Ureter (tissue), 1 donor: Measurements from ENCODE around the gene ANKRD60. TPM values are rescaled to one million over a fixed set of nuclear protein-coding genes. Genes with fewer than 3 reads are reported as not detected.

Experiments
- DNase-seq: peaks from one replicate; pipeline ENCODE4 v3.0.0-alpha.2; 2020; ENCODE audit warnings: low spot score
- total RNA-seq: library from RNA; stranded (reverse); gene quantifications from one replicate; pipeline ENCODE4 v1.2.4, GENCODE V29; 2023
- donor health status: DM: yes; HTN: yes; CAD: no.

ANKRD60 gene, protein sequence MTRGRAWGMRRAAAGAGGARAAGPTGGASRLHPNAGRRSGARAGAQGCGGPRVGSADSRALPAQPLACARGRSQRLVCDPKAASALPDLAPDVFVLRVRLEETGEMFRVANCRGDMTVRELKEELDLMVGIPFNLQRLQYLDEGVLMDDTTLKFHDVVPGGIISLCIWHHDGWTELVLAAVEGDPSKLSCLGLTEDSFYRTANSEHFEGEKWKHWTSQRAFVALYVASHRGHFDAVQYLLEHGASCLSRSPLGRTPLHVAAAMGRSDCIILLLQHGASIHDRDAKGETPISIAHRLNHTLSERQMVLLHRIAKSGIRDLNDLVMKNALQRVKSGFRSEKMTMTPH
- not detected for total RNA-seq

DNA sequence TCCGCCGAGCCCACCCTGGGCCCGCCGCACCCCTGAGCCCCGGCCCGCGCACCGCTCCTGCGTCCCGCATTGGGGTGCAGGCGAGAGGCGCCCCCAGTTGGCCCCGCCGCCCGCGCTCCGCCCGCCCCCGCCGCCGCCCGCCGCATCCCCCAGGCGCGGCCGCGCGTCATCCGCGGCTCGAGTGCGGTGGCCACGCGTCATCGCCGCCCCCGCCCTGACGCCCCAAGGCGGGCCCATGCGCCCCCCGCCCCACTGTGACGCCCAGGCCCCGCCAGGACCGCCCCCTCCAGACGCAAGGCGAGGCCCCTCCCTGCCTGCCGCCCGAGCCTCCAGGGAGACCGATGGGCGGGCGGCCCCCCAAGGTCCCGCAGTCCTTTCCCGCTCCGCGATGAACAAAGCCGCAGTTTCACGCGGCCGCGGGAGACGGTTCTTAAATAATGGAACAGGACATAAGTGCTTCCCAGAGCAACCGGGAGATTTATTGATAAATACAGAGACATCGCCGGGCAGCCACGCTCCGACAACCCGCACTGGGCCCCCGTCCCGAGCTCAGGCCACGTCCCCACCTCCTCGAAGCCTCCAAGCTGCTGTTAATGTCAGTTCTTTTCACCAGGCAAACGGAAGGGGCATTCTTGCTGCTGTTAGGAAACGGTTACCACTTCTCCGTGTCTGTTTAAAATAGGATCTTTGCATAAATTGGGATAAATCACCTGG, at the start of gene ANKRD60:
Gene ANKRD60, minus strand, starts transcription at position 170 of the 714 bp plus-strand sequence. Its CDS starts 0 bp downstream, at position 170.
- no peak for DNase-seq

DNA sequence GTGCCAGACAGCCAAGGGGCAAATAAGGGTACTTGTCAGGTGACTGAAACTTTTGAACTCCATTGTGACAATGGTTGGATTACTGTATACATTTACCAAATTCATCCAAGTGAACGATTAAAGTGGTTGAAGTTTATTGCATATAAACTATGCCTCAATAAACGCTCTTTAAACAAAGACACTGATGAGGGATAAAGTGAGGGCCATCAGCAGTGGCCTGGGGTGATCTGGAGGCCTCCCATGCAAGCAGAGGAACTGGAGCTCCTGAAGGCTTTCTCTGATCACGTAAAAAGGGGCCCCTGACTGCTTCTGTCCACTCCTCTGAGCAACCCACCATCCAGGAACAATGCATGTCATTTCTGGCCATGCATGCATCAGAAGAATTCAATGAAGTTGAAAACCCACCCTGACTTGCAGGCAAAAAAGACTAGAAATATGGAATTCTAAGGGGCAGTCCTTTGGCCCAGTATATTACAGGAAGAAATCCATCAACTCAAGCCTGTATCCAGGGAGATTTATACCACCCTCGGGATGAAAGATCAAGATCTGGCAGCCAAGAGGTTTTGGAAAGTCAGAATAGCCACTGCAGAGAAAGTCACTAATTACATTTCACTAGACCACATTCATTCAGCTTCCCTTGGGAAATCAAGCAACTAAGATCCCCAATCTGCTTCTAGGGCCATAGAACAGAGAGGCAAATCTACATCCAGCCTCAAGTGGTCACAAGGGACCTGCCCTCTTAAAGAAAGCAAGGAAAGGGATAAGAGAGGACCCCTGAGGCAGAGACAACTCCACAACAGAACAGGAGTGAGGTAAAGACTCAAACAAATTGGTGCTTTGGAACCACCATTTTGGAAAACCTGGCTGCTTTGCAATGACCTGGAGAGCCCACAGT, 49.4 kb upstream of the ANKRD60 start:
- DNase-seq: no peak

DNA sequence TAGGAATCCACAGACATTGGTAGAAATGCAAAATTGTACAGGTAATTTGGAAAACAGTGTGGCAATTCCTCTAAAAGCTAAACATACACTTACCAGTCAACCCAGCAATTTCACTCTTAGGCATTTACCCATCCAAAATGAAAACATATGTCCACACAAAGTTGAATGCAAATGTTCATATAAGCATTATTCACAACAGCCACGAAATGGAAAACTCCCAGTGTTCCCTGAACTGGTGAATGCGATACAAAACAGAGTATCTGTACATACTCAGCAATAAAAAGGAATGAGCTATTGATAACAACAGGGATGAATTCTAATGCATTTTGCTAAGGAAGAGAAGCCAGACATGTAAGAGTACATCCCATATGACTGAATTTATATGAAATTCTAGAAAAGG, 48.7 kb upstream of the ANKRD60 start:
- no peak for DNase-seq

DNA sequence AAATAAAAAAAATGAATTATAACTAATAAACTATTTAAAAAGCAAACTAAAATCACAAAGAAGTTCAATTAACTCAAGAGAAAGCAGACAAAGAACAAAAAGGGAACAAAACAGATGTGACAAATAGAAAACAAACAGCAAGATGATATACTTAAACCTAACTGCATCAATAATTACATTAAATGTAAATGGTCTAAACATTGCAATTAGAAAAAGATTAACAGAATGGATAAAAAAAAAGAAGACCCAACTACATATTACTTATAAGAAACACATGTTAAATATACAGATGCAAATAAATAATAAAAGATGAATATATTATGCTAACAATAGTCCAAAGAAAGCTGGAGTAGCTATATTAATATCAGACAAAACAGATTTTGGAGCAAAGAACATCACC, 45.9 kb upstream of the ANKRD60 start:
- DNase-seq: no peak

DNA sequence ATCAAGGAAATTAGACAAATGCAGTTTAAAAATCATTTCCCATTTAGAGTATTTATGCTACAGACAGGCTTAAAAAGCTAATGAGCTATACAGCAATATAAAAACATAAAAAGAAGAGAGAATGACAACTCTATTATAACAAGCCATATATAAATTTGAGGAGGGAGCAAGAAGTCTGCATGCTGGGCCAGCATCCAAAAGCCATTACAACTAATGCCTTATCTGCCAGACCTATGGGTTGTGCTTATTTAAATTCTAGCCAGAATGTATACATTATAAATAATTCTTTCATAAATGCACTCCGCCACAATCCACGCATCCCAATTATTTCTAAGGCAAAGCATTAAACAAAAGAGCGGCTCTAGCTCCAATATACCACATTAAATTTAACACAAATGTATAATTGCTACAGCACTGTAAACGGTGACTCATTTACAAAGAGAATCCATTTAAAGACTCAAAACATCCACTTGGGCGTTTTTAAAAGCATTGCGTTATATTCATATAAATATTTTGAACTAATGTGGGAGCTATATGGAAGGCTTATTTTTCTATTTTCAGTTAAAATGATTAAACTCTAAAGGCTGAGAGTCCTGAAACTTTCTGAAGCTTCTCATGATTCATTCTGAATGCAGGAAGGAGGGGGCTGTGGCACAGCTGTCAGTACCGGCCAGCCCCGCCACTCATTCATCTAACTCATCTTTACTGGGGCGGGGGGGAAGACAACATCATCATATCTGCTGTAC, 43.3 kb upstream of the ANKRD60 start:
- no peak for DNase-seq

DNA sequence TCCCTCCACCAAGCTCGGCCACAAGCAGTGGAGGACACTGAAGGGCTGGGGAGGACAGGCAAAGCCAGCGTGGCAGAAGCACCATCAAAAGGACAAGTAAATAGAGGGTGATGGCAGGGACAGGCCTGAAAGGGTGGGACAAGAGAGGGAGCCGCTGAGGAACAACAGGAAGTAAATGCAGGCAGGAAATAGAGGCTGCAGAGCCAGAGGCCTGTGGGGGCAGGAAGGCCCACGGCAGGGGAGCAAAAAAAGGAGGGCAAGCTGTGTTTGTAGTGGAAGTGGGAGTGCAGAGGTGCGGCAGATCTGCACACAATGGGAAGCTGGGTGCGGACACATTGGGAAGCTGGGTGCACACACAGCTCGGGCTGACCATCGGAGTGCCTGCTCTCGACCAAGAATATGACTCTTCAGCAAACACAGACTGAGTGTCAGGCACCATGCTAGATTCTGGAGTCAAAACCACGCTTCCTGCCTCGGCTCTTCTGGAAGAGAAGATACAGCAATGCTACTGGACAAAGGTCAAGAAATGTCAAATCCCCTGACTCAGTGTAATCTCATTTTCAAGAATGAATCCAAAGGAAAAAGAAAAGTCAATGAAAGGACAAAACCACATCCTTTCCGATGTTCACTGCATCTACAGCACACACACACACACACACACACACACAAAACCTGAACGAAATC, 40.6 kb upstream of the ANKRD60 start:
- no peak for DNase-seq

DNA sequence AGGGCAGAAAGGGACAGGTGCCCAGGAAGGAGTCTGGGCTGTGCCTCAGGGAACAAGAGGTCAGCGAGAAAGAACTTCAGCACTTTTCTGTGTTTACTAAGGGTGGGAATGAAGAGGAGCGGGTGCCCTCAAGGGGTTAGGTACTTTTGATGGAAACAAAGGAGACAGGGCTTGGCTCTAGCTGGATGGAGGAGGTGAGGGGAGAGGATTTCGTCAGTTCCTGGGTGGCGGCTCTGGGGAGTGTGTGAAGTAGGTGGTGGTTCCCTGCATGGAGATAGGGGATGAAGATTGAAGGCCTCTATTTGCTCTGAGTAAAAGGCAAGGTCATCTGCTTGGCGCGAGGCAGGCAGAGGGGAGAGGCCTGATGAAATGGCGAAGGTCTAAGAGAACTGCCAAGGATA, 40.0 kb upstream of the ANKRD60 start:
- no peak for DNase-seq

DNA sequence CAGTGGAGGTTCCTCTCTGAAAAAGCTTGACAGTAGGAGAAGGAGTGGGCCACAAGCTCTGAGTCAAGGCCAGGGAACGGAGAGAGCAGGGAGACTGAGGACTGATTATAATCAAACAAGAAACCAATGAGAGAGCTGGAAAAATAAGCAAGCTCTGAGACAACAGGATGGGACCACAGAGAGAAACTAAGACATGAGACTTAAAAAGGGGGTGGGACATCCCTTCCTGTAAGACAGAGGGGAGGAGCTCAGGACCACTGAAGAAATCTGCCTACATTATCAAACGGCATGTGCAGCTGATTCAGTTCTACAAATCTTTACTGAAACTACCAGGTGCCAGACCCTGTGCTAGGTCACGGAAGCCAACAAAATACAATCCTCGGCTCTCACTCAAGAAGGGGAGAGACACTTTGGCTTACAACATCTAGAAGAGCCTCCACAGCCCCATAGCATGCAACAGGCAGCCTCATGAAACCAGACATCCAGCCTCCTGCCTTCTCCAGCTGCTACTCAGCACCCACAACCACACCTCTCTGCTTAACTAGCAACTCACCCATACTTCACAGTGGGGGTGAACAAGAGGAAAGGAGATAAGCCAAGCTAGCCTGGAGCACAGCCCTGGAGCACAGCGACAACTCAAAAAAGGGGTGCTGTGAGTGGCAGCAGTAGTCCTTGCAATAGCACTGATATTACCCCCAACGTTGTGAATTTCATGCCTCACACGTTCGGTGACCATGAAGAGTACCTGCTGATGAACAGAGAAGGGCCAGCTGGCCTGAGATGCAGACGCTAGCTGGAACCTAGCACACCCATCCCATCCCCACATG, 39.1 kb upstream of the ANKRD60 start:
- DNase-seq: no peak

DNA sequence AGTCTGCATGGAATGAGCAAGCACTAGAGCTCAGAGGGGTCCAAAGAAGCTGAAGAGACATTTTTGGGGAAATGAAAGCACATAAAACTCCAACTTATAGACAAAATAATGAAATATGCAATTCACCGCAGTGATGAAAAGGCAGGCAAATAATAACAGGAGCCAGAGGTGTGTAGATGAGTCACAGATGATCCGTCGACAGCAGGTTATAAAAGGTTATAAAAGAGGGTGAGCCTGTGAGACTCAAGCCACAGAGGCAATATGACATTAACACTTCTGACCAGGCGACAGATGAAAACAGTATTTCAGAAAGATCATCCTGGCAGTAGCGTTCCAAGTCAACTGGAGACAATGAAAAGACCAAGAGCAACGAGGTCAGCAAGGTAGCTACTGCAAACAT, 35.8 kb upstream of the ANKRD60 start:
- no peak for DNase-seq

DNA sequence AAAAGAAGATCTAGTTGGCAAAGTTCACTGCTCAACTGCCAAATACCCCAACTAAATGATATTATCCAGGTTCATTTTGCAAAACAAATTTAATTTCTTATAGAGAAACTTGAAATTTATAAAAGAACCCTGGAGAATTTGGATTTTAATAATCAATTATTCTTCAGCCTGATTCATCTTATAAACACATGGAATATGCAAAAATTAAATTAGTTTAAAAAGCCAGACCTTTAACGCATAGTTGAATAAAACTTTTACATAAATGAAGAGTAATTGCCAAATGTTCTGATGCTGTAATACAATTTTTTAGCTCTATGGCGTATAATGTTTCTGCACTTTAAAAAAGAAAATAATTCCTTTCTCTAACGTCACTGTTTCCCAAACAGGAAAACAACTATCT, 33.2 kb upstream of the ANKRD60 start:
- no peak for DNase-seq

DNA sequence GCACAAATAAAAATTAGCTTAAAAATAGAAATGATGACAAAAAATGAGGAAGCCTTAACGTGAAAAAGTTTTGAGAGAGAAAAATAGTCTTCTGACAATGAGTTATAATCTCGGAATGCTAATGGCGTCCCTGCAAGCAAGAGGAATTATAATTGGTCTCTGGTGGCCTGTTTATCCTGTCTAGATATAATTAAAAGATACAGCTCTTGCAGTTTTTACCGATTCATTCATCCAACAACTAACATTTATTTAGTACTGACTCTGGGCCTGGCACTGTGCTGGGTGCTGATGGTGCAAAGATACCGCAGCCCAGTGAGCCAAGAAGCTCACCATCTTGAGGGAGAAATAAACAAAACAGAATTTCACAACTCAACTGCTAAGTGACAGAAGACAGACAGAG, 31.6 kb upstream of the ANKRD60 start:
- no peak for DNase-seq

DNA sequence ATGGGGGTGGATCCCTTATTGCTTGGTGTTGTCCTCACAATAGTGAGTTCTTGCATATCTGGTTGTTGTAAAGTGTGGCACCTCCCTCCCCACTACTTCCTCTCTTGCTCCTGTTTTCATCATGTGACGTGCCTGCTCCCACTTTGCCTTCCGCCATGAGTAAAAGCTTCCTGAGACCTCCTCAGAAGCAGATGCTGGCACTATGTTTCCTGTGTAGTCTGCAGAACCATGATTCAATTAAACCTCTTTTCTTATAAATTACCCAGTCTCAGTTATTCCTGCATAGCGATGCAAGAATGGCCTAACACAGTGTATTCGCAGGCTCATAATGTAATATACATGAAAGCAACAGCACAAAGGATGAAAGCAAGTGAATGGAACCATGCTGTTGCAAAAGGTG, 28.4 kb upstream of the ANKRD60 start:
- no peak for DNase-seq

DNA sequence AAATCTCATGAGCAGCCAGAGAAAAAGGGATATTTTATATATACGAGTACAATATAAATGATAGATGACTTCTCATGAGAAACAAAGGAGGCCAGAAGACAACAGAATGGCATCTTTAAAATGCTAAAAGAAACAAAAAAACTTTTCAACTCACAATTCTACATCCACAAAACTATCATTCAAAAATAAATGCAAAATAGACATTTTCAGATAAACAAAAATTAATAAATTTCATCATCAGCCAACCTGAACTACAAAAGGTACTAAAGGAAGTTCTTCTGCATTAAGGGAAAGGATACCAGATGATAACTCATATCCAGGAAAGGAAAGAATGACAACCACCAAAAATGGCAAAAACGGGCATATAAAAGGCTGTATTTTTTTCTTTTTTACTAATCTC, 27.9 kb upstream of the ANKRD60 start:
- DNase-seq: no peak

DNA sequence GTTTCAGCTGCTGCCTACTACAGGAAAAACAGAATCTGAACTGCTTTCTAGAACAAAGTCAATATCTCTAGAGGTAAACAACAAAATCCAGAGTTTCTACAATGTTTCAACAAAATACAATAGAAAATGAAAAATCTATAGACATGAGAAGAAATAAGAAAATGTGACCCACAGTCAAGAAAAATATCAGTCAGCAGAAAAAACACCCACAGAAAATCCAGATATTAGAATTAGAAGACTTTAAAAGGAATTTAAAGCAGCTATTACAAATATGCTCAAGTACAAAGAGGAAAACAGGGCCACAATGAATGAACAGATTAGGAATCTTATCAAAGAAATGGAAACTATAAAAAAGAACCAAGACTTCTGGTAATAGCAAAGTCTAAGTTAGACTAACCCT, 26.4 kb upstream of the ANKRD60 start:
- no peak for DNase-seq

DNA sequence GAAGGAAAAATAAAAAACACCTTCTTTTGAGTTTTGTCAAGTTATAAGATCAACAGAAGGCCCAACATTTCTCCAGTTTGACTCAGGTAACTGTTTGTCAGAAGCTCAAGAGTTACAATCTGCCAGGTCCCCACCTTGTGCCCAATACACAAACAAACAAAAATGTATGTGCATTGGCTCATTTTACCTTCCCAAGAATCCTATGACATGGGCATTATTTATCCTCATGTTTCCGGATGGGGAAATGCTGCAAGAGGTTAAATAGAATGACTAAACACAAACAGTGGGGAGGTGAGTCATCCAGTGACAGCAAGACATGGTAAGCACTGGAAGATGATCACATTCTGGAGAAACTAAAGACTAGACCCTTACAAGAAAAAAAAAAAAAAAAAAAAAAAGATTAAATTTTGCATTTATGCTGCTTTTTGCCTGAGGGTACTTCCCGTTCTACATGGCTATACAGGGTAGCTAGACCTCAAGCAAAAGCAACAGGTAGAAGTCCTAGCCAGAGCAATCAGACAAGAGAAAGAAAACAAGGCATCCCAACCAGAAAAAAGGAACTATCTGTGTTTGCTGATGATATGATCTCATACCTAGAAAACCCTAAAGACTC, 23.6 kb upstream of the ANKRD60 start:
- DNase-seq: no peak

DNA sequence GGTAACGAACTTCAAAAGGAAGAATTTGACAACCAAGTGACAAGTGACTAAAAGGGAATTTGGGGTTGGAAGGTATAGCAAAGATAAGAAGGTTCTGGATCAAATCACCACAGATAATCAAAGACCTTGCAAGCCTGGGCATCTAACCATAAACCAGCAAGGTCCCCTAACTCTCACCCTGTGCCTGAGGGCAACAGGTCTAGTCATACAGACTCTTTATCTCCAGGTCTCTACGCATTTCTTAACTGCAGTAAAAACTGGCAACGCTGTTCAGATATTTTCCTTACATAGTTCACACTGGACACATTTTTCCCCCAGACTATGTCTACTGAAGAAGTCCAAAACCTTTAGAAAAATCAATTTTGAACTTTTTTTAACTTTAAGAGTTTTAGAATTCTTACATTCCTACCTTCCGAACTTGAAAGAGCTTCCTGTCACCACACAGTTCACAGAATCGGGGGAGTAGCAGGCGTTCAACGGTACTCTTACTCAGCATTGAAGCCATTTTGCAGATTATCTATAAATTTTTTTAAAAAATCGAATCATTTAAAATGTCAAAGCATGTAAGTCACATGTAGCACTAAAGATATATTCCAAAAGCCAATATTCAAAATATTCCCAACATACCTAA, 23.0 kb upstream of the ANKRD60 start:
- DNase-seq: no peak

DNA sequence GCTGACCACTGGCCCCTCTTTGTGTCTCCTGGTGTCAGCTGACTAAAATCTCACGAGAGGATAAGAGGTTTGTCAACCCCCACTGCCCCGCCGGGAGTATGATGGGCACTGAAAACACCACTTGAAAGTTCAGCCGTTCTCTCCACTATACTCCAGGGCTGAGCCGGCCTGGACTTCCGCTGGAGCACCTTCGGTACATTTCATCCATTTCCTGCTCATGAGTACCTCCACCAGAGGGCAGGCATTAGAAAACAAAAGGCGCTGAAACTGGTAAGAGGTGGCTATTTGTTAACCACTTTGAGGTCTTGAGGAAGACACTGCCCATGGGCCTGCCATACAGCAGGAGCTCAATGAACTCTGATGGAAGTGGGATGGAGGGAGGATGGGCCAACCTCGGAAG, 17.9 kb upstream of the ANKRD60 start:
- DNase-seq: no peak

DNA sequence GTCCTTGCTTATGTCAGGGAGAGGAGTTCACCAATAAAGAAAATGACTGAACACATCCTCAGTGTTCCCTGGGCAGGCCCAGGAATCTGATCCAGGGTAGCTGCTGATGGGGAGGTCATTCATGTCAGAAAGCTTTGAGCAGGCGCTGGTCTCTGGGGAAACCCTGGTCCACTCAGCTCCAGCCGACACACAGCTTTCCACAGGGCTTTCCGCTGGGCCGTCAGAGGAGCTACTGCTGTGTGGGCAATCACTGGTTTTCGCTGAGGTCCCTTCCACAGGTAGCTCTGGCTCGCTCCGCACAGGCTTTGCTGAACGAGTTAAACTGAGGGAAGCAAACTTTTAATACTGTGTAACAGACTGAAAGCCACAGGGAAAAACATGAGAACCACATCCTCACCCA, 17.5 kb upstream of the ANKRD60 start:
- no peak for DNase-seq

DNA sequence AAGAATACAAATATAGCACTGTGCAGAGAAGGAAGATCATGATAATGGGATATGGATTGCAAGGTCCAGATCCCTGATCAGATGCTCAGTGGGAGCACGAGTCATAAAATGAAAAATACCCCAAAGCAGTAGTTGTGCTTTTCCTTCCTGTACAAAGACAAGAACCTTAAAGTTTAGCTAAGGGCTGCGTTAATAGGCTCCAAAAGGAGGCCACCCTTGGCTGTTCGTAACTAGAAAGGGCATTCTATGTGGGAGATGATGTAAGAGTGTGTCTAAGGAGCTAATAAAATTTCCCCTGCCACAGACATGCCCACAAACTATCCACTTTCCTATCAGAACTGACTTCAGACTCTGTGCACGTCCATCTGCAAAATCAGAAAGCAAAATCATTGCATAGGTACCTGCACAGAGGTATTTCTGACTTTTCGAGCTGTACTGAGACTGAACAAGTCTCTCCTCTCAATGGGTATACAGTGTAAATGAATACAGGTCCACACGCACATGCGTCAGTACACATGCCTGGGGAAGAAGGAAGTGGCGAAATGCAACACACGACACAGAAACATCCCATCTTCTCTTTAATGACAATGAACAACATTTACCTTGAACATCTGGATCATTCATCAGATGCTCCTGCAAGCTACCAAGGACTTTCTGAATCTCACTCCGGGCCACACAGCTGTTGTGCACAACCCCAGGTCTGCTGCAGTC, 16.9 kb upstream of the ANKRD60 start:
- no peak for DNase-seq
